ENCODE data around the gene ZNF487.

Gene ZNF487

GRCh38 chr10:43410345-43410744 lies 26.6 kb upstream of the ZNF487 start:
- no peak overlapping the region for H3K4me3 ChIP-seq (IDR thresholded peaks at IDR 0.05; ENCODE audit: insufficient read depth, low read depth, low read length)
- no peak overlapping the region for H3K4me2 ChIP-seq
- H3K27me3 ChIP-seq (ENCODE audit: insufficient read depth, low read depth) = no peaks in the 10 kb centered on the region
- no peak overlapping the region for H2AFZ ChIP-seq (ENCODE audit: low read depth)
- H3K79me2 ChIP-seq (ENCODE audit: insufficient read depth, low read depth) = peaks cover 32% of the 10 kb centered on the region
- peaks cover 11% of the 10 kb centered on the region; the same call in 1 of the 2 replicates for H4K20me1 ChIP-seq (ENCODE audit: insufficient read depth)
- H3K36me3 ChIP-seq (ENCODE audit: insufficient read depth) = no peaks in the 10 kb centered on the region
- TF ChIP-seq, protein P1, sequence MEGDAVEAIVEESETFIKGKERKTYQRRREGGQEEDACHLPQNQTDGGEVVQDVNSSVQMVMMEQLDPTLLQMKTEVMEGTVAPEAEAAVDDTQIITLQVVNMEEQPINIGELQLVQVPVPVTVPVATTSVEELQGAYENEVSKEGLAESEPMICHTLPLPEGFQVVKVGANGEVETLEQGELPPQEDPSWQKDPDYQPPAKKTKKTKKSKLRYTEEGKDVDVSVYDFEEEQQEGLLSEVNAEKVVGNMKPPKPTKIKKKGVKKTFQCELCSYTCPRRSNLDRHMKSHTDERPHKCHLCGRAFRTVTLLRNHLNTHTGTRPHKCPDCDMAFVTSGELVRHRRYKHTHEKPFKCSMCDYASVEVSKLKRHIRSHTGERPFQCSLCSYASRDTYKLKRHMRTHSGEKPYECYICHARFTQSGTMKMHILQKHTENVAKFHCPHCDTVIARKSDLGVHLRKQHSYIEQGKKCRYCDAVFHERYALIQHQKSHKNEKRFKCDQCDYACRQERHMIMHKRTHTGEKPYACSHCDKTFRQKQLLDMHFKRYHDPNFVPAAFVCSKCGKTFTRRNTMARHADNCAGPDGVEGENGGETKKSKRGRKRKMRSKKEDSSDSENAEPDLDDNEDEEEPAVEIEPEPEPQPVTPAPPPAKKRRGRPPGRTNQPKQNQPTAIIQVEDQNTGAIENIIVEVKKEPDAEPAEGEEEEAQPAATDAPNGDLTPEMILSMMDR (conservative IDR thresholded peaks at IDR 0.05; ENCODE audit: low read depth, low read length) = no peak
- no peak overlapping the region for H3K9ac ChIP-seq
- no peak overlapping the region for H3K27ac ChIP-seq
- H3K4me1 ChIP-seq (ENCODE audit: low read depth, poor library complexity, severe bottlenecking) = peaks cover 6% of the 10 kb centered on the region

DNA sequence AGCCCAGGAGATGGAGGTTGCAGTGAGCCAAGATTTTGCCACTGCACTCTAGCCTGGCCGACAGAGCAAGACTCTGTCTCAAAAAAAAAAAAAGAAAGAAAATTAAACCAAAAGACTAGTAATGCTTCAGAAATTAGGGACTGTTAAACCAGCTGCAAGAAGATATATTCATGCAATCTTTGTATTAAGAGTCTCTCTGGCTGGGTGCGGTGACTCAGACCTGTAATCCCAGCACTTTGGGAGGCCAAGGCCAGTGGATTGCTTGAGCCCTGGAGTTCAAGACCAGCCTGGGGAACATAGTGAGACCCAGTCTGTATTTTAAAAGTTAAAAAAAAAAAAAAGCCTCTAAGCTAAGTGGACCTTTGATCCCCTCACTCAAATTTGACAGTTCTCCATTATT lies 25.4 kb upstream of the ZNF487 start:
- Histone ChIP-seq H3K9ac (no peak overlapping the region), H4K20me1 (ENCODE audit: insufficient read depth) (no peaks in the 10 kb centered on the region), H3K4me2 (no peak overlapping the region), H3K4me3 (IDR thresholded peaks at IDR 0.05; ENCODE audit: insufficient read depth, low read depth, low read length) (no peak overlapping the region), H3K36me3 (ENCODE audit: insufficient read depth) (no peaks in the 10 kb centered on the region), H3K27ac (no peak overlapping the region), H3K27me3 (ENCODE audit: insufficient read depth, low read depth) (no peaks in the 10 kb centered on the region), H3K4me1 (ENCODE audit: low read depth, poor library complexity, severe bottlenecking) (no peaks in the 10 kb centered on the region), H2AFZ (ENCODE audit: low read depth) (no peak overlapping the region), H3K79me2 (ENCODE audit: insufficient read depth, low read depth) (peaks cover 20% of the 10 kb centered on the region)
- TF ChIP-seq, protein P1 (conservative IDR thresholded peaks at IDR 0.05; ENCODE audit: low read depth, low read length) = no peak

GRCh38 chr10:43415544-43415943 lies 21.4 kb upstream of the ZNF487 start:
- Histone ChIP-seq H3K9ac (no peak overlapping the region), H3K27ac (no peak overlapping the region), H3K27me3 (ENCODE audit: insufficient read depth, low read depth) (no peaks in the 10 kb centered on the region), H4K20me1 (ENCODE audit: insufficient read depth) (no peaks in the 10 kb centered on the region), H3K4me2 (no peak overlapping the region), H3K4me3 (IDR thresholded peaks at IDR 0.05; ENCODE audit: insufficient read depth, low read depth, low read length) (no peak overlapping the region), H2AFZ (ENCODE audit: low read depth) (no peak overlapping the region), H3K79me2 (ENCODE audit: insufficient read depth, low read depth) (no peaks in the 10 kb centered on the region), H3K4me1 (ENCODE audit: low read depth, poor library complexity, severe bottlenecking) (peaks cover 6% of the 10 kb centered on the region), H3K36me3 (ENCODE audit: insufficient read depth) (no peaks in the 10 kb centered on the region)
- TF ChIP-seq, protein P1 (conservative IDR thresholded peaks at IDR 0.05; ENCODE audit: low read depth, low read length) = no peak

- H4K20me1 ChIP-seq (ENCODE audit: insufficient read depth) = no peaks in the 10 kb centered on the region
- H3K4me2 ChIP-seq = no peak overlapping the region
- H3K4me1 ChIP-seq (ENCODE audit: low read depth, poor library complexity, severe bottlenecking) = peaks cover 16% of the 10 kb centered on the region
- TF ChIP-seq, protein P1 (conservative IDR thresholded peaks at IDR 0.05; ENCODE audit: low read depth, low read length) = no peak
- no peak overlapping the region for H3K9ac ChIP-seq
- H3K4me3 ChIP-seq (IDR thresholded peaks at IDR 0.05; ENCODE audit: insufficient read depth, low read depth, low read length) = no peak overlapping the region
- no peaks in the 10 kb centered on the region for H3K27me3 ChIP-seq (ENCODE audit: insufficient read depth, low read depth)
- H3K27ac ChIP-seq = no peak overlapping the region
- H3K79me2 ChIP-seq (ENCODE audit: insufficient read depth, low read depth) = no peaks in the 10 kb centered on the region
- H3K36me3 ChIP-seq (ENCODE audit: insufficient read depth) = no peaks in the 10 kb centered on the region
- H2AFZ ChIP-seq (ENCODE audit: low read depth) = no peak overlapping the region
Measured at GRCh38 chr10:43417950-43418768, 18.8 kb upstream of the ZNF487 start.
